ENCODE results near the gene ATP8A2. TPM values are rescaled to one million over a fixed set of nuclear protein-coding genes. Genes with fewer than 3 reads are reported as not detected.

Gene ATP8A2
- under 0.01 and 0.08 TPM in 2 replicates for total RNA-seq (ENCODE audit: low replicate concordance)

GRCh38 chr13:25371875-25372283 is at the start of gene ATP8A2:
TSS of gene ATP8A2 (plus strand) at chr13:25371974. CDS start at chr13:25372213, 239 bp downstream.

GRCh38 chr13:26051657-26052311 is 680.0 kb downstream of the ATP8A2 start, which contains the start of gene SHISA2:
TSS of gene SHISA2 (minus strand) at chr13:26052016. CDS start at chr13:26050975, 1,041 bp downstream.

Other genes starting within 250 kb of the ATP8A2 start
- gene AMER2, start 199.7 kb upstream of the ATP8A2 start, total RNA-seq (ENCODE audit: low replicate concordance), result not detected in 2 replicates
- 8.4 and 20.1 TPM in 2 replicates for gene MTMR6, start 84.5 kb upstream of the ATP8A2 start, total RNA-seq (ENCODE audit: low replicate concordance)
- 15.1 and 36.7 TPM in 2 replicates for gene NUP58, start 70.3 kb upstream of the ATP8A2 start, total RNA-seq (ENCODE audit: low replicate concordance)

Measured in smooth muscle cell of the coronary artery (primary cell).